ENCODE data around the gene SEC62. TPM values are rescaled to one million over a fixed set of nuclear protein-coding genes. Genes with fewer than 3 reads are reported as not detected.

Gene SEC62
- total RNA-seq, 1 experiment from 2014 or later, result 51.2 TPM

GRCh38 chr3:170044271-170044670, 77.7 kb downstream of the SEC62 start (continued):
- no peak for TF ChIP-seq FOXP1 (CRISPR knock-in tag; IDR thresholded peaks at IDR 0.05; ENCODE audit: borderline replicate concordance)
- TF ChIP-seq USF2 (CRISPR knock-in tag; IDR thresholded peaks at IDR 0.05), result no peak
- TF ChIP-seq NFE2L1 (CRISPR knock-in tag; IDR thresholded peaks at IDR 0.05), result no peak
- no peak for TF ChIP-seq ZNF121 (CRISPR knock-in tag; IDR thresholded peaks at IDR 0.05)

- ATAC-seq (no peak), DNase-seq (ENCODE audit: low spot score) (no peak)
- Mint-ChIP-seq H3K4me1 (peaks cover 41% of the 10 kb centered on the region), H3K27ac (no peak overlapping the region), H3K4me3 (no peak overlapping the region), H3K27me3 (ENCODE audit: low read depth) (no peaks in the 10 kb centered on the region), H3K9me3 (no peaks in the 10 kb centered on the region), H3K36me3 (peaks cover 12% of the 10 kb centered on the region)
- TF ChIP-seq, protein P1, sequence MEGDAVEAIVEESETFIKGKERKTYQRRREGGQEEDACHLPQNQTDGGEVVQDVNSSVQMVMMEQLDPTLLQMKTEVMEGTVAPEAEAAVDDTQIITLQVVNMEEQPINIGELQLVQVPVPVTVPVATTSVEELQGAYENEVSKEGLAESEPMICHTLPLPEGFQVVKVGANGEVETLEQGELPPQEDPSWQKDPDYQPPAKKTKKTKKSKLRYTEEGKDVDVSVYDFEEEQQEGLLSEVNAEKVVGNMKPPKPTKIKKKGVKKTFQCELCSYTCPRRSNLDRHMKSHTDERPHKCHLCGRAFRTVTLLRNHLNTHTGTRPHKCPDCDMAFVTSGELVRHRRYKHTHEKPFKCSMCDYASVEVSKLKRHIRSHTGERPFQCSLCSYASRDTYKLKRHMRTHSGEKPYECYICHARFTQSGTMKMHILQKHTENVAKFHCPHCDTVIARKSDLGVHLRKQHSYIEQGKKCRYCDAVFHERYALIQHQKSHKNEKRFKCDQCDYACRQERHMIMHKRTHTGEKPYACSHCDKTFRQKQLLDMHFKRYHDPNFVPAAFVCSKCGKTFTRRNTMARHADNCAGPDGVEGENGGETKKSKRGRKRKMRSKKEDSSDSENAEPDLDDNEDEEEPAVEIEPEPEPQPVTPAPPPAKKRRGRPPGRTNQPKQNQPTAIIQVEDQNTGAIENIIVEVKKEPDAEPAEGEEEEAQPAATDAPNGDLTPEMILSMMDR (IDR thresholded peaks at IDR 0.05), result no peak
- TF ChIP-seq AR (CRISPR knock-in tag; IDR thresholded peaks at IDR 0.05), result no peak
- no peak for TF ChIP-seq SMAD3 (CRISPR knock-in tag; IDR thresholded peaks at IDR 0.05; ENCODE audit: borderline replicate concordance)
- TF ChIP-seq GRHL2 (CRISPR knock-in tag; IDR thresholded peaks at IDR 0.05; ENCODE audit: insufficient replicate concordance, severe bottlenecking), result no peak
- no peak for TF ChIP-seq EMX1 (CRISPR knock-in tag; IDR thresholded peaks at IDR 0.05)
- TF ChIP-seq ZNF425 (CRISPR knock-in tag; conservative IDR thresholded peaks at IDR 0.05), result no peak
- TF ChIP-seq ZNF671 (CRISPR knock-in tag; IDR thresholded peaks at IDR 0.05), result no peak
- no peak for TF ChIP-seq NFYB (CRISPR knock-in tag; conservative IDR thresholded peaks at IDR 0.05; ENCODE audit: low read depth)
- no peak for TF ChIP-seq ESRRA (CRISPR knock-in tag; IDR thresholded peaks at IDR 0.05; ENCODE audit: borderline replicate concordance)
- TF ChIP-seq SMAD4 (CRISPR knock-in tag; IDR thresholded peaks at IDR 0.05), result no peak
- TF ChIP-seq ZNF423 (CRISPR knock-in tag; IDR thresholded peaks at IDR 0.05), result no peak
- no peak for TF ChIP-seq ZNF121 (CRISPR knock-in tag; IDR thresholded peaks at IDR 0.05)
- no peak for TF ChIP-seq ZNF317 (CRISPR knock-in tag; IDR thresholded peaks at IDR 0.05; ENCODE audit: borderline replicate concordance, low read depth)
- POLR2A ChIA-PET, result interaction anchor here (0.6 kb wide), 1 partner anchor 34 kb away, joined by 6 read pairs; no protein-coding TSS in a partner anchor
- CTCF ChIA-PET, result no interaction called here
Observed at GRCh38 chr3:170044795-170045244, 78.2 kb downstream of the SEC62 start.

All from WTC11 (cell line).